ENCODE results near the gene TMEM175. TPM values are rescaled to one million over a fixed set of nuclear protein-coding genes. Genes with fewer than 3 reads are reported as not detected.

The TMEM175 gene
- total and polyA plus RNA-seq, 7 donors = 4.6 to 42.6 (median 30.5) TPM

DNA sequence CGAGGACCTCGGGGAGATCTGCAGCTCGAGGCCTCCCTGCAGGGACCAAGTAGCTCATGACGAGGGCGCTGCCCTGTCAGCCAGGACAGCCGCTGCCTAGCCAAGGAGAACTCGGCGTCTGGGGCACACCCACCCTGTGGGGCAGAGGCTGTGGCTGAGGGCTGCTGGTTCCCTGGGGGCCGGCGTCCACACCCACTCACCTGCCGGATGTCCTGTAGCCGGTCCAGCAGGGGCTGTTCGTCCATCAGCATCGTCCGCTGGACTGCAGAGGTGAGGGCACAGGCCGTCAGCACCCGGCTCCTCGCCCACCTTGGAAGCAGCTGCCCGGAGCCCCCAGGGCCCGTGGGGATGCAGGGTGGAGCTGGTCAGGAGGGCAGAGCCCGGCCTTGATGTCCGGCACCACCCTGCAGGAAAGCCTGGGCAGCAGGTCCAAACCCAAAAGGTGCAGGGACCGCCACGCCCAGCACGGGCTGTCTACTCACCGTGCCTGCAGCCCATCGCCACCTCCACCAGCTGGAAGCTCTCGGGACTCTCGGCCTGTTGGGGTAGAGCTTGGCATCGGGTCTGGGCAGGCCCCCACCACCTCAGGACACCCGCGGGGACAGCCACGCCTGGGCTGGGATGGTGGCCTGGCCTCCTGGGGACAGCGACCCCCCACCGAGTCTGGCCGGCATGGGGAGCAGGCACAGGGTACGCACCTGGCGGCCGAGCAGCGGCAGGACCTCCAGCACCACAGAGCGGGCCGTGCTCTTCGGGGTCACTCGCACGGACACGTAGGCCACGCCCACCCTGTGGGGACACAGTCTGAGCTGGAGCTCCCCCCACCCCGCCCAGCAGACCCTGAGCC, 34.2 kb downstream of the TMEM175 start:
- Histone ChIP-seq H3K4me1 (peaks cover 0 to 17% (median 15%) of the 10 kb centered on the region in 4 donors), H3K4me3 (no peak overlapping the region), H3K27me3 (peaks cover 0 to 17% (median 16%) of the 10 kb centered on the region in 3 donors), H3K9me3 (no peaks in the 10 kb centered on the region), H3K27ac (no peak overlapping the region), H3K36me3 (peaks cover 0 to 27% (median 5%) of the 10 kb centered on the region in 4 donors)
- DNase-seq = no peak
- TF ChIP-seq EP300 (IDR thresholded peaks at IDR 0.05) = no peak
- TF ChIP-seq POLR2AphosphoS5 (IDR thresholded peaks at IDR 0.05) = no peak
- TF ChIP-seq, protein P1, sequence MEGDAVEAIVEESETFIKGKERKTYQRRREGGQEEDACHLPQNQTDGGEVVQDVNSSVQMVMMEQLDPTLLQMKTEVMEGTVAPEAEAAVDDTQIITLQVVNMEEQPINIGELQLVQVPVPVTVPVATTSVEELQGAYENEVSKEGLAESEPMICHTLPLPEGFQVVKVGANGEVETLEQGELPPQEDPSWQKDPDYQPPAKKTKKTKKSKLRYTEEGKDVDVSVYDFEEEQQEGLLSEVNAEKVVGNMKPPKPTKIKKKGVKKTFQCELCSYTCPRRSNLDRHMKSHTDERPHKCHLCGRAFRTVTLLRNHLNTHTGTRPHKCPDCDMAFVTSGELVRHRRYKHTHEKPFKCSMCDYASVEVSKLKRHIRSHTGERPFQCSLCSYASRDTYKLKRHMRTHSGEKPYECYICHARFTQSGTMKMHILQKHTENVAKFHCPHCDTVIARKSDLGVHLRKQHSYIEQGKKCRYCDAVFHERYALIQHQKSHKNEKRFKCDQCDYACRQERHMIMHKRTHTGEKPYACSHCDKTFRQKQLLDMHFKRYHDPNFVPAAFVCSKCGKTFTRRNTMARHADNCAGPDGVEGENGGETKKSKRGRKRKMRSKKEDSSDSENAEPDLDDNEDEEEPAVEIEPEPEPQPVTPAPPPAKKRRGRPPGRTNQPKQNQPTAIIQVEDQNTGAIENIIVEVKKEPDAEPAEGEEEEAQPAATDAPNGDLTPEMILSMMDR (IDR thresholded peaks at IDR 0.05) = no peak
- no peak for TF ChIP-seq POLR2A (IDR thresholded peaks at IDR 0.05)
- intact Hi-C loops (cut with DNase I) = no loop called here
- 90 to 93% methylated on average over 48 of the region's 48 CpGs for WGBS, 2 donors

DNA sequence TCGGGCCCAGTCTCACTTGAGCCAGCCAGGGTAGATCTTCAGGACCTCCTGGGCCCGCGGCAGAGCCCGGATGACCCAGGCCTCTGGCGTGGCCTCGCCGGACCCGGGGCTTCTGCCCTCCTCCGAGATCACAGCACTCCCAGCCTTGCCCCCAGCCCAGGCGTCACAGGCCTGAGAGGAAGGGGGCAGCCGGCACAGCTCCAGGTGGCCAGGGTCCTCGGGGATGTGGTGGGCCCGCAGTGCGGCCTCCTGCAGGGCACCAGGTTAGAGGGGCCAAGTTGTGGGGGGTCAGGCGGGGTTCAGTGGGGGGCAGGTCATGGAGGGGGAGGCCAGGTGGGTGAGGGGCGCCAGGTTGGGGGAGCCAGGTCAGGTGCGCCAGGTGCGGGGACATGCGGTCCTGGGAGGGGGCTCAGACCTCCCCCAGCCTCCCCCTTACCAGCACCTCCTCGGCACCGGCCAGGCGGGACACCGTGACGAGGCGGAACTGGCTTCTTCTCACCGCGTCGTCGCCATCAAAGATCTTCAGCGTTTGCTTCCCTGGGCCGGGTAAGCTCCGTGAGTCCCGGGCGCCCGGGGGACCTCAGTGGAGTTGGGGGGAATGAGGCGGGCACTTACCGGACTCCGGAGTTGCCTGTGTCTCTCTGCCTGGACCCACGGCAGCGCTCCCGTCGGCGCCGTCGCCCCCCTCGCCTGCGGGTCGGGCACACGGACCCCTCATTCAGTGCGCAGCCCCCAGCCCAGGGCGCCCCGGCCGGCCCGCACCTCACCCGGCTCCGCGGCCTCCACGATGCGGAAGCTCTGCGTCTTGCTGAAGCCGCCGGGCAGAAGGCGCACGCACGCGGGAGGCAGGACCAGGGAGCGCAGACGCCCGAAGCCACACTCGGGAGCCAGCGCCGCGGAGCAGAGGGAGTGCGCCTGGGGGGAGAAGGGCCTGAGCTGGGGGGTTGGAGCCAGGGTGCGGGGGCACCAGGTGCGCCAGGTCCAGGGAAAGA, 35.1 kb downstream of the TMEM175 start:
- peaks cover 0 to 27% (median 25%) of the 10 kb centered on the region in 4 donors for H3K4me1 ChIP-seq
- intact Hi-C loops (cut with DNase I) = no loop called here
- H3K9me3 ChIP-seq = no peaks in the 10 kb centered on the region
- H3K27me3 ChIP-seq = peaks cover 0 to 17% (median 16%) of the 10 kb centered on the region in 3 donors
- no peak for TF ChIP-seq POLR2A (IDR thresholded peaks at IDR 0.05)
- no peak for TF ChIP-seq POLR2AphosphoS5 (IDR thresholded peaks at IDR 0.05)
- no peak for TF ChIP-seq EP300 (IDR thresholded peaks at IDR 0.05)
- TF ChIP-seq, protein P1 (IDR thresholded peaks at IDR 0.05) = no peak
- no peak overlapping the region for H3K27ac ChIP-seq
- no peak for DNase-seq
- H3K4me3 ChIP-seq = peak overlapping the region in 1 of 4 donors; percentile 17
- WGBS, 2 donors = 69 to 88% methylated on average over 76 of the region's 76 CpGs
- H3K36me3 ChIP-seq = peaks cover 0 to 18% (median under 1%) of the 10 kb centered on the region in 4 donors

- intact Hi-C loops (cut with DNase I) = no loop called here
Measured at GRCh38 chr4:968221-968620, 36.0 kb downstream of the TMEM175 start.

More at GRCh38 chr4:968221-968620, 36.0 kb downstream of the TMEM175 start:
- no peak for TF ChIP-seq POLR2AphosphoS5 (IDR thresholded peaks at IDR 0.05)
- TF ChIP-seq EP300 (IDR thresholded peaks at IDR 0.05) = no peak
- TF ChIP-seq, protein P1 (IDR thresholded peaks at IDR 0.05) = no peak
- no peak for TF ChIP-seq POLR2A (IDR thresholded peaks at IDR 0.05)
- H3K27me3 ChIP-seq = peaks cover 0 to 17% (median 16%) of the 10 kb centered on the region in 3 donors
- no peak overlapping the region for H3K4me3 ChIP-seq
- WGBS, 2 donors = 52 to 78% methylated on average over 24 of the region's 24 CpGs
- no peak overlapping the region for H3K27ac ChIP-seq
- DNase-seq = no peak
- H3K9me3 ChIP-seq = no peaks in the 10 kb centered on the region
- peaks cover 0 to 33% (median 30%) of the 10 kb centered on the region in 4 donors for H3K4me1 ChIP-seq
- H3K36me3 ChIP-seq = peaks cover 0 to 11% (median 0%) of the 10 kb centered on the region in 4 donors
